Right cardiac atrium (tissue), 5 donors: ENCODE data around the gene PLCH2. TPM values are rescaled to one million over a fixed set of nuclear protein-coding genes. Genes with fewer than 3 reads are reported as not detected.
A peak's percentile ranks its signal among the peaks of the same experiment; 100 is the strongest.
"Not testable (repeated sequence)": the region's sequence is repeated elsewhere in the genome, so short reads cannot be mapped to it uniquely, and the experiment has no call there.

Experiments
- ATAC-seq, 2 donors: fragments of 200-7000 bp; cut with Tn5 transposase; one replicate each; pipeline versions ENCODE4 v1.8.0 to v1.9.1; 2020; ENCODE audit warnings: moderate library complexity in 2 of 2, mild to moderate bottlenecking in 1 of 2
- DNase-seq, 3 donors: peaks; one replicate each; pipeline ENCODE4 v3.0.0-alpha.2; 2020
- H3K27ac ChIP-seq: one replicate; pipeline ENCODE4 v1.5.1; 2013; ENCODE audit warnings: mild to moderate bottlenecking, low read length, control low read depth, moderate library complexity
- H3K27me3 ChIP-seq: one replicate; pipeline ENCODE4 v1.6.1; 2013; ENCODE audit not compliant: control insufficient read depth, insufficient read depth
- H3K4me1 ChIP-seq: one replicate; pipeline ENCODE4 v1.6.1; 2013; ENCODE audit warnings: low read length; ENCODE audit not compliant: control insufficient read depth, insufficient read depth
- H3K4me3 ChIP-seq: one replicate; pipeline ENCODE4 v1.5.1; 2013; ENCODE audit warnings: low read length, control low read depth
- H3K9me3 ChIP-seq: one replicate; pipeline ENCODE4 v1.6.1; 2013; ENCODE audit warnings: low read length; ENCODE audit not compliant: control insufficient read depth
- WGBS: extraction: QIAGEN DNeasy Blood & Tissue Kit; methylation state at CpG from one replicate; pipeline ENCODE4 v1.1.7; 2013; 5-methylcytosine and 5-hydroxymethylcytosine counted together
- intact Hi-C, 4 donors: fragments of 100-400 bp; cut with DNase I; formaldehyde crosslinking; loops; one replicate each; pipeline versions ENCODE4 v1.11.0 to v1.14.0; 2022 to 2023
- polyA plus RNA-seq: library from polyadenylated mRNA; stranded (reverse); fragments of 200-250 nt; gene quantifications from one replicate; pipeline ENCODE4 v1.2.3, GENCODE V29; 2013
- total RNA-seq, 4 donors: library from RNA; stranded (reverse); fragmentation: NEBNext Ultra II Directional; extraction: Animal tissue kit (Norgen Biotek cat#: 25700); gene quantifications; one replicate each; pipeline ENCODE4 v1.2.1, GENCODE V29; 2021
- donor health status: healthy with polysubstance abuse.
- donor health status: DM: no; HTN: yes; CAD: no.
- donor health status: DM: no; HTN: no; CAD: no.
- donor health status: DM: no; HTN: yes; CAD: no; lungs with severe emphysema.
- donor health status: DM: yes; HTN: yes; CAD: no.

Gene PLCH2
- total and polyA plus RNA-seq, 5 donors, result 0.08 to 0.64 (median 0.12) TPM; not detected in 1

DNA sequence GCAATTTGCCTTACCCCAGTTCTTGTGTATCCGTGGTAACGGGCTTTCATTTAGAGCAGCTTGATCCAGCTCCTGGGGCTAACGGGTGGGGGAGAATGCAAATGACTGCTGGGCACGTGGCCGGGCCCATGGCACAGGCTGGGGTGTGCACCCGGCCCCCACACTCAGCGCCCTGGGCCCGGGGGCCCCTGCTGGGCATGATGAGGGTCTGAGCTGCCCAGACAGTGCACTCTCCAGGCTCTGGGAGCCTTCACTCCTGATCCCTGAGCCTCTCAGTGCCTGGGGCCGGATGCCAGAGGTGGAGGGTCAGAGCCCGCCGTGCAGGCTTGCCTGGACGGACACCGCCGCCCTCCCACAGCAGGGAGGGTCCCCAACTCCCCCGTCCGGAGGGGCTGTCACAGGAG, 43.6 kb upstream of the PLCH2 start:
- intact Hi-C loops, result no loop called here
- Histone ChIP-seq H3K27ac (no peak overlapping the region), H3K4me1 (no peaks in the 10 kb centered on the region), H3K9me3 (no peaks in the 10 kb centered on the region), H3K27me3 (no peaks in the 10 kb centered on the region), H3K4me3 (no peak overlapping the region)
- WGBS, result 26% methylated on average over 16 of the region's 16 CpGs
- no peak for DNase-seq
- ATAC-seq, result no peak

DNA sequence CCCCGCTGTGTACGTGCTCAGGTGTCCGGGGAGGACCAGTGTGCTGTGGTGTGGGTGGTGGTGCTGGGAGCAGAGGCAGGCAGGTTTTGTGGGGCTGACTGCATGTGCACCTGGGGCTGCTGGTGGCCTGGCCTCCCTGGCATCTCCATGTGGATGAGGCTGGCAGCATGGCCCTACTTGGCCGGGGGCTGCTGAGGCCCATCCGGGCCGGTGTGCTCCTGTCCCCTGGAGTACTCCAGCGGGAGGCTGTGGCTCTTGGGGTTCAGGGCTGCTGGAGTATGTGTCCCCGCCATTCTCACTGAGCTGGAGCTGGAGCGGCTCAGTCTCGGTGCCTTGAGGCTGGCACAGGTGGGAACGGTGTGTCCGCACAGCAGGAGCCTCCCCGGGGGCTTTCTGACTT, 42.9 kb upstream of the PLCH2 start:
- Histone ChIP-seq H3K27ac (no peak overlapping the region), H3K9me3 (no peaks in the 10 kb centered on the region), H3K27me3 (no peaks in the 10 kb centered on the region), H3K4me3 (no peak overlapping the region), H3K4me1 (no peaks in the 10 kb centered on the region)
- DNase-seq (no peak), ATAC-seq (no peak)
- intact Hi-C loops, result no loop called here
- 79% methylated on average over 13 of the region's 13 CpGs for whole genome bisulfite sequencing

DNA sequence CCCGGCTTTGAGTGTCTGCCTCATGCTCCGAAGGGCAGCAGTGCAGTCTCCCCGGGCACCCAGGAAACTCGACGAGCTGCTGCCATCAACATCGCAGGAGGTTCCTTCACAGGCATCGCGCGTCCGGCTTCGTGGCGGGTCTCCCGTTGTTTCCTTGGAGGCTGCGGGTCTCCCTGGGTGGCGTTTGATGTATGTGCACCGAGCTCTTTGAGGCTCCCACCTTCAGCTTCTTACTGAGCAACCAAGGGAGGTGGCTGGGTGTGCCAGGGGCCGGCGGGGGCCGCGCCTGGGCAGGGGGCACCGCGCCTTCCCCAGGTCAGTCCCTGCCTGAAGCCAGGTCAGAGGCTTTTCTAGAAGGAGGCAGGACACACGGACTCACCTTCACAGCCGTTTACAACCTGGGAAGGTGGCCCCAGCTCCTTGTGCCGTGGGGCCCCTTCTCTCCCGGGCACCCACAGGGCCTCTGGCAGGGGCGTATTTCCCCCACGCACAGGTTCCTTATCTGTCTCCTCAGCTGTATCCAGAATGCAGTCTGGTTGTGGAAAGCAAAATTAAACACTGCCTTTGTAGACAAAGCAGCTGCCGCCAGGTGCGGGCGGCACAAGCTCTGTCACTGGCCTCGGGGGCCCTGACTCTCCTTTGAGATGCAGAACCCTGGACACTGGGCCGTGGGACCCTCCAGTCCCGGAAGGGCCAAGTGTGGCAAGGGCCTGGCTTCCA, 42.0 kb upstream of the PLCH2 start:
- Histone ChIP-seq H3K9me3 (no peaks in the 10 kb centered on the region), H3K4me3 (no peak overlapping the region), H3K27ac (no peak overlapping the region), H3K4me1 (no peaks in the 10 kb centered on the region), H3K27me3 (no peaks in the 10 kb centered on the region)
- WGBS, result 70% methylated on average over 34 of the region's 34 CpGs
- ATAC-seq, result no peak
- no peak for DNase-seq
- intact Hi-C loops, result no loop called here

DNA sequence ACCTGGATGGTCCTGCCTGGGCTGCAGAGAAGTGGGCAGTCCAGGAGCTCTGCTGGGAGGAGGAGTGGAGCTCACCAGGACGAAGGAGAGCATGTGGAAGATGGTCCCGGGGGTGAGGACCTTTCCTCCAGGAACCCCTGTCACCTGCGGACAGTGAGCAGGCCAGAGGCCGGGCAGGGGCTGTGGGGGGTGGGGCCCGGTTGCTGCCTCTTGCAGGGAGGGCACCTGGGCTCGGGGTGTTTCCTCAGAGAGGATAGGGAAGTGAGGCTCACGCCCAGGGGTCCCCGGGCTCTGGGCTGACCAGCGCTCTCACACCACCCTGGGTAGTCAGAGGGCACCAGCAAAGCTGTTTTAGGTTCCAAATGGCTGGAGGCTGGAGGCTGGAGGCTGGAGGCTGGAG, 41.0 kb upstream of the PLCH2 start:
- H3K4me1 ChIP-seq, result no peaks in the 10 kb centered on the region
- DNase-seq (no peak), ATAC-seq (no peak)
- H3K9me3 ChIP-seq, result no peaks in the 10 kb centered on the region
- H3K27me3 ChIP-seq, result no peaks in the 10 kb centered on the region
- H3K27ac ChIP-seq, result no peak overlapping the region
- intact Hi-C loops, result no loop called here
- H3K4me3 ChIP-seq, result no peak overlapping the region
- 67% methylated on average over 9 of the region's 9 CpGs for WGBS

DNA sequence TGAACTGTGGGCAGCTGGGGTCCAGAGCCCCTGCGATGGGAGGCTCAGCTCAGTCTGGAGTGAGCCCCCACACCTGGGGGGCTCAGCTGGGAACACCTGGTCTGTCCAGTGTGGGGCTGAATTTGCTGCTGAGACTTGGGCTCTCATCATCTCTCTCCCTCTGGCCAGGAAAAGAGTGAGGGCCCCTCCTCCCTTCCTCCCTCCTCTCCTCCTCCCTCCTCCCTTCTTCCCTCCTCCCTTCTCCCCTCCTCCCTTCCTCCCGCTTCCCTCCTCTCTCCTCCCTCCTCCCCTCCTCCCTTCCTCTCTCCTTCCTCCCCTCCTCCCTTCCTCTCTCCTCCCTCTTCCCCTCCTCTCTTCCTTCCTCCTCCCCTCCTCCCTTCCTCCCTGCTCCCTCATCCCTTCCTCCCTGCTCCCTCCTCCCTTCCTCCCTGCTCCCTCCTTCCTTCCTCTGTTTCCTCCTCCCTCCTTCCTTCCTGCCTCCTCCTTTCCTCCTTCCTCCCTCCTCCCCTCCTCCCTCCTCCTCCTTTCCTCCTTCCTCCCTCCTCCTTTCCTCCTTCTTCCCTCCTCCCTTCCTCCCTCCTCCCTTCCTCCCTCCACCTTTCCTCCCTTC, 40.2 kb upstream of the PLCH2 start:
- Histone ChIP-seq H3K4me3 (no peak overlapping the region), H3K9me3 (no peaks in the 10 kb centered on the region), H3K27ac (no peak overlapping the region), H3K4me1 (no peaks in the 10 kb centered on the region), H3K27me3 (no peaks in the 10 kb centered on the region)
- DNase-seq (no peak), ATAC-seq (no peak)
- 67% methylated on average over 1 of the region's 2 CpGs for WGBS
- intact Hi-C loops, result no loop called here

DNA sequence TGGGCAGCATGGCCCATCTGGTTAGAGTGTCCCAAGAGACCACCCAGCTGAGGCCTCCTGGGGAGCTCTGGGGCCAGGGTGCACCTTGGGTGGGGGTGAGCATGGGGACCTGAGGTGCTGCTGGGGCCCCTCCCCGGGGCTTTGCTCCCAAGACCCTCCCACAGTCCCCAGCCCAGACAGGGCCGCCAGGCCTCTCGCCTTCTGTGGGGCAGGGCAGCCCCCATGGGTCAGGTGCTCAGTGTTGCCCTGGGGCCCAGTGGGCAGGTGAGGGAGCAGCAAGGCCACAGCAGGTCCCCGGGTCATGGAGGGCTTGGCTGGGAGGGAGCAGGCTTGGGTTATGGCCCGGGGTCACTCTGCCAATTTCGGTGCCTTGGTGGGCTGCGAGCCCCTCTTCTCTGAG, 39.2 kb upstream of the PLCH2 start:
- Histone ChIP-seq H3K9me3 (no peaks in the 10 kb centered on the region), H3K4me1 (no peaks in the 10 kb centered on the region), H3K27me3 (no peaks in the 10 kb centered on the region), H3K27ac (no peak overlapping the region), H3K4me3 (no peak overlapping the region)
- ATAC-seq (no peak), DNase-seq (no peak)
- WGBS, result 76% methylated on average over 7 of the region's 7 CpGs
- intact Hi-C loops, result no loop called here

DNA sequence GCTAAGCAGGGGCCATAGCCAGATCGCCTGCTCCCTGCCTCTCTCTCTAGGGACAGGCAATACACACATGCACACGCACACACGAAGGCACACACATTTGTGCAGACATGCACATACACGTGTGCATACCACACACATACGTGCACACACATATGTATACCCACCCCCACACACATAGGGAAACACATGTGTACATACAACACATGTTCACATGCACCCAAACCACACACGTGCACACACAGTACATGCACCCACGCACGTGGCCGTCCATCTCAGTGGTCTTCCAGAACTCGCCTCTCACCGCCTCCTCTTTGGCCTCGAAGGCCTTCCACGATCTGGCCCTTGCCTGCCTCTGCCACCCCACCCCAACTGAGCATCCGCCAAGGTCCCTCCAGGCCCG, 38.5 kb upstream of the PLCH2 start:
- WGBS, result 87% methylated on average over 15 of the region's 15 CpGs
- Histone ChIP-seq H3K27ac (no peak overlapping the region), H3K4me1 (no peaks in the 10 kb centered on the region), H3K4me3 (no peak overlapping the region), H3K27me3 (no peaks in the 10 kb centered on the region), H3K9me3 (no peaks in the 10 kb centered on the region)
- intact Hi-C loops, result no loop called here
- ATAC-seq (no peak), DNase-seq (no peak)

DNA sequence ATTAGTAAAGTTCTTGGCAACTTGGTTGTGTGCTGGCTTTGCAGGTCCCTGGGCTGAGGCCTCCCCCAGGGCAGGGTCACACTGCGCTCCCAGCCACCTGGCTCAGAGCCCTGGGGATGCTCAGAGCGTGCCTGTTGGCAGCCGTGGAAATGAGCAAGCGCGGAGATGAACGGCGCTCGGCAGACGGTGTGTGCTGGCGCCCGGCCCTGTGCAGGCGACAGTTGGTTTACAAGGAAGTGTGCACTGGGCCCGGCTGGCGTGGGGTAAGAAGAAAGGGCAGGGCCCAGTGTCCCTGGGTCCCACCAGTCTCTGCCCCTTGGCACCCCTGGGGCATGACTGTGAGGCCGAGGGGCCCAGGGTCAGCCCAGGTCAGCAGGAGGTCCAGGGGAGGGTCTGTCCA, 38.1 kb upstream of the PLCH2 start:
- ATAC-seq (no peak), DNase-seq (no peak)
- intact Hi-C loops, result no loop called here
- Histone ChIP-seq H3K9me3 (no peaks in the 10 kb centered on the region), H3K4me1 (no peaks in the 10 kb centered on the region), H3K27ac (no peak overlapping the region), H3K27me3 (no peaks in the 10 kb centered on the region), H3K4me3 (no peak overlapping the region)
- 74% methylated on average over 15 of the region's 15 CpGs for WGBS

DNA sequence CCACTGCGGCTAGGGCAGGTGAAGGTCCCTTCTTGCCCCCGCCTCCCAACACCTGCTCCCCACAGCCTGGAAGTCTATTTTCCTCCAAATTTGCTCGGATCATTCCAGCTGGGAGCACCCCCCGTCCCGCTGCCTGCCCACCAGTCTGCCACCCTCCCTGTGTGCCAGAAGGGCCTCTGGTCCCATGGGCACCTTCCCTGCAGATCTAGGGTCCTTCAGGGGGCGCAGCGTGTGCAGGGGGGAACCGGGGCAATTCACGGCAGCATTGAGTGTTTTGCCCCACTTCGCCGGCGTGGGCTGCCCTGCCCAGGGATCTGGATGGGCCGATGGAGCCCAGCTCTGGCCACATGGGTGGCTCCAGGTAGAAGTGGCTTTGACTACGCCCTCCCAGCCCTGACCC, 37.4 kb upstream of the PLCH2 start:
- no peaks in the 10 kb centered on the region for H3K9me3 ChIP-seq
- 86% methylated on average over 14 of the region's 14 CpGs for WGBS
- ATAC-seq, result no peak
- no peak overlapping the region for H3K4me3 ChIP-seq
- no peaks in the 10 kb centered on the region for H3K27me3 ChIP-seq
- intact Hi-C loops, result no loop called here
- no peak for DNase-seq
- no peak overlapping the region for H3K27ac ChIP-seq
- H3K4me1 ChIP-seq, result no peaks in the 10 kb centered on the region

DNA sequence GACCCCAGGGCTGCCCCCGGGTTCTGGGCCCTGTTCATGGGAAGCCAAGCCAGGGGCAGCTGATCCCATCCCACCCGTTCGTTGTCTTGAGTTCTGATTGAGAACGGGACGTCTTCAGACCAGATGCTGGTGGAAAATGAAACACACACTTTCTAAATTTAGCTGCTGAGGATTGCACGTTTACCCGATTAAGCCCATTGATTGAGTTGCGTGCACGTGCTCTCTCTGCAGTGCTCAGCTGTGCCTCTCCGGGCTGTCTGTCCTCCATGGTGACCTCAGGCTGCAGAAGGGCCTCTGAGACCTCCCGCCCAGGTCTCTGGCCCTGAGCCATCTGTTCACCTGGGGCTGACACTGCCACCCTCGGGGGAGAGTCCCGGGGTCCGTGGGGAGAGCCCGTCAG, 36.7 kb upstream of the PLCH2 start:
- DNase-seq (no peak), ATAC-seq (no peak)
- Histone ChIP-seq H3K27ac (no peak overlapping the region), H3K4me1 (no peaks in the 10 kb centered on the region), H3K27me3 (no peaks in the 10 kb centered on the region), H3K4me3 (no peak overlapping the region), H3K9me3 (no peaks in the 10 kb centered on the region)
- WGBS, result 65% methylated on average over 15 of the region's 15 CpGs
- intact Hi-C loops, result no loop called here

DNA sequence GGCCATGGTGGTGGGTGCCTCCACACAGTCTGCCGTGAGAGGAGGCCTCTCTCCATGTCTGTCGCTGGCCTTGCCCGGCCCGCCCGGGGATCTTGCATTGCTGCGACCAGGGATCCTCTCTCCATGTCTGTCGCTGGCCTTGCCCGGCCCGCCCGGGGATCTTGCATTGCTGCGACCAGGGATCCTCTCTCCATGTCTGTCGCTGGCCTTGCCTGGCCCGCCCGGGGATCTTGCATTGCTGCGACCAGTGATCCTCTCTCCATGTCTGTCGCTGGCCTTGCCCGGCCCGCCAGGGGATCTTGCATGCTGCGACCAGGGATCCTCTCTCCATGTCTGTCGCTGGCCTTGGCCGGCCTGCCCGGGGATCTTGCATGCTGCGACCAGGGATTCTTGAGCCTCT, 35.7 kb upstream of the PLCH2 start:
- WGBS, result 95% methylated on average over 23 of the region's 23 CpGs
- H3K27ac ChIP-seq, H3K27me3 ChIP-seq, DNase-seq, H3K4me3 ChIP-seq, H3K9me3 ChIP-seq, H3K4me1 ChIP-seq: not testable (repeated sequence)
- ATAC-seq, result peak; percentile 12 to 22
- intact Hi-C loops, result loop anchor here in 1 of 4 donors (10.0 kb wide), 1 partner anchor 364 kb away; the partner anchor contains the start of gene TTC34
